Esophagus muscularis mucosa (tissue), 4 donors: ENCODE results near the gene SKAP2. TPM values are rescaled to one million over a fixed set of nuclear protein-coding genes. Genes with fewer than 3 reads are reported as not detected.

ENCODE experiments used
- DNase-seq: peaks from one replicate; pipeline ENCODE4 v3.0.0-alpha.2; 2017; ENCODE audit errors: extremely low spot score
- H3K27ac ChIP-seq, 4 donors: fragments of 200-600 bp; sonication (generic); replicated peaks in 1 of 4; 1 replicate in 3 of 4; 2 replicates in 1 of 4; pipeline ENCODE4 v1.5.1; 2016 to 2019; ENCODE audit warnings: mild to moderate bottlenecking in 1 of 4
- H3K27me3 ChIP-seq, 4 donors: fragments of 200-600 bp; sonication (generic); one replicate each; pipeline versions ENCODE4 v1.5.1 to v1.6.0; 2016 to 2019
- H3K36me3 ChIP-seq, 4 donors: fragments of 200-600 bp; sonication (generic); one replicate each; pipeline ENCODE4 v1.5.1; 2016 to 2019
- H3K4me1 ChIP-seq, 4 donors: fragments of 200-600 bp; sonication (generic); one replicate each; pipeline ENCODE4 v1.5.1; 2016 to 2019
- H3K4me3 ChIP-seq, 4 donors: fragments of 200-600 bp; sonication (generic); 1 replicate in 2 of 4; 2 replicates in 2 of 4; pipeline ENCODE4 v1.5.1; 2016 to 2019; ENCODE audit warnings: mild to moderate bottlenecking in 4 of 4, moderate library complexity in 1 of 4
- H3K9me3 ChIP-seq, 4 donors: fragments of 200-600 bp; sonication (generic); 1 replicate in 3 of 4; 2 replicates in 1 of 4; pipeline ENCODE4 v1.5.1; 2016 to 2019
- EP300 ChIP-seq: sonication (generic); formaldehyde crosslinking; IDR thresholded peaks from one replicate; pipeline ENCODE4 v1.6.1; 2017; ENCODE audit warnings: antibody characterized with exemption
- POLR2A ChIP-seq: fragments of 450-650 bp; IDR thresholded peaks from one replicate; pipeline ENCODE4 v1.6.1; 2017; ENCODE audit warnings: antibody characterized with exemption, moderate library complexity, mild to moderate bottlenecking, low read depth
- POLR2AphosphoS5 ChIP-seq, 2 donors: sonication (generic); formaldehyde crosslinking; IDR thresholded peaks; one replicate each; pipeline ENCODE4 v1.6.1; 2017; ENCODE audit warnings: antibody characterized with exemption in 2 of 2
- WGBS: methylation state at CpG from one replicate; pipeline ENCODE4 v1.1.5; 2018; 5-methylcytosine and 5-hydroxymethylcytosine counted together
- intact Hi-C: fragments of 100-400 bp; cut with DNase I; formaldehyde crosslinking; loops from one replicate; pipeline ENCODE4 v1.15.1; 2023
- total RNA-seq, 4 donors: library from RNA; depleted of rRNA; stranded (reverse); fragments of >200 nt; gene quantifications; one replicate each; pipeline versions ENCODE4 v1.1.0 to v1.2.1, GENCODE V29; 2016
- TF ChIP-seq, protein P1 (sequence below), 3 experiments: fragments of 200-600 bp in 2 of 3; fragments of 450-650 bp in 1 of 3; sonication (generic) in 2 of 3; IDR thresholded peaks; one replicate each; pipeline ENCODE4 v1.5.1; 2017 to 2019; ENCODE audit warnings: antibody characterized with exemption in 3 of 3, mild to moderate bottlenecking in 2 of 3, moderate library complexity in 1 of 3

Gene SKAP2
- total RNA-seq, 4 donors from 2014 or later = 44.2 to 47.1 (median 45.1) TPM

DNA sequence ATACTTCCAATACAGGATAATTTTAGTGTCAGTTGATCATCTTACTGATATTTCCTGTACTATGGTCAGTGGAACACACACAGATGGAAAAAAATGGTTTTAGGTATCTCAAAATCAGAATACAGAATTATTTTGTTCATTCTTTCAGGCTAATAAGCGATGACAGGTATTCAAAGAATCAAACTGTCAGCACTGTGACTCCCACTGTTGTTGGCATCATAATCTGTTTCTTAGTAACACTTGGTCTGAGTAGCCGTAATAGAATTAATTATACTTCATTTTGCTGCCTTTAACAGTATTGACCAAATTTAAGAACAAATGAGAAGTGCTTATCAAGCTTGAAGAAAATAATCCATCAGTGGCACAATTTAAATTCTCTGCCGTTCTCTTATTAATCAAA, 215.0 kb downstream of the SKAP2 start:
- H3K9me3 ChIP-seq = no peaks in the 10 kb centered on the region
- H3K36me3 ChIP-seq = no peaks in the 10 kb centered on the region
- TF ChIP-seq, protein P1, sequence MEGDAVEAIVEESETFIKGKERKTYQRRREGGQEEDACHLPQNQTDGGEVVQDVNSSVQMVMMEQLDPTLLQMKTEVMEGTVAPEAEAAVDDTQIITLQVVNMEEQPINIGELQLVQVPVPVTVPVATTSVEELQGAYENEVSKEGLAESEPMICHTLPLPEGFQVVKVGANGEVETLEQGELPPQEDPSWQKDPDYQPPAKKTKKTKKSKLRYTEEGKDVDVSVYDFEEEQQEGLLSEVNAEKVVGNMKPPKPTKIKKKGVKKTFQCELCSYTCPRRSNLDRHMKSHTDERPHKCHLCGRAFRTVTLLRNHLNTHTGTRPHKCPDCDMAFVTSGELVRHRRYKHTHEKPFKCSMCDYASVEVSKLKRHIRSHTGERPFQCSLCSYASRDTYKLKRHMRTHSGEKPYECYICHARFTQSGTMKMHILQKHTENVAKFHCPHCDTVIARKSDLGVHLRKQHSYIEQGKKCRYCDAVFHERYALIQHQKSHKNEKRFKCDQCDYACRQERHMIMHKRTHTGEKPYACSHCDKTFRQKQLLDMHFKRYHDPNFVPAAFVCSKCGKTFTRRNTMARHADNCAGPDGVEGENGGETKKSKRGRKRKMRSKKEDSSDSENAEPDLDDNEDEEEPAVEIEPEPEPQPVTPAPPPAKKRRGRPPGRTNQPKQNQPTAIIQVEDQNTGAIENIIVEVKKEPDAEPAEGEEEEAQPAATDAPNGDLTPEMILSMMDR (IDR thresholded peaks at IDR 0.05) = no peak
- TF ChIP-seq EP300 (no peak), POLR2AphosphoS5 (IDR thresholded peaks at IDR 0.05) (no peak)
- DNase-seq = no peak
- no peaks in the 10 kb centered on the region for H3K27me3 ChIP-seq
- no peak overlapping the region for H3K27ac ChIP-seq
- WGBS = 93% methylated on average over 3 of the region's 3 CpGs
- peaks cover 0 to 7% (median 0%) of the 10 kb centered on the region in 4 donors for H3K4me1 ChIP-seq
- H3K4me3 ChIP-seq = no peak overlapping the region
- intact Hi-C loops = no loop called here

DNA sequence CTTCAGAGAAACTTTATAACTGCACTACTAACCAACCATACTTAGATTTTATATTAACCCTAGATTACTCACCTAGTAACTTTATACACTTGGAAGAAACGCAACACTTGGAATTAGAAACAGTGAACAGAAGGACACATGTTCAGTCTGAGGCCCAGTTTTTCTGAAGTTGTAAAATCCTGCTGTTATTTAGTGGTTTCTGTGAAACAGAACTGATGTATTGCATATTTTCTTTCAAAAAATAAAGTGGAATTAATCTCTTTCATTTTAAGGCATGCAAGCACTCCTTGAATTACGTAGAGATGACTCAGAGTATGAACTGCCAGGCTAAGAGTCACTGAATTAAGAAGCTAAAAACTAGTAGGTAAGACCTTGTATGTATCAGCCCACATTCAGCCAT, 215.8 kb downstream of the SKAP2 start:
- intact Hi-C loops = no loop called here
- no peaks in the 10 kb centered on the region for H3K36me3 ChIP-seq
- H3K9me3 ChIP-seq = no peaks in the 10 kb centered on the region
- no peak overlapping the region for H3K4me3 ChIP-seq
- DNase-seq = no peak
- no peaks in the 10 kb centered on the region for H3K27me3 ChIP-seq
- 76% methylated on average over 2 of the region's 2 CpGs for WGBS
- no peak overlapping the region for H3K27ac ChIP-seq
- TF ChIP-seq POLR2A = no peak
- TF ChIP-seq EP300 = no peak
- TF ChIP-seq, protein P1 (IDR thresholded peaks at IDR 0.05) = no peak
- peaks cover 0 to 2% (median 0%) of the 10 kb centered on the region in 4 donors for H3K4me1 ChIP-seq

DNA sequence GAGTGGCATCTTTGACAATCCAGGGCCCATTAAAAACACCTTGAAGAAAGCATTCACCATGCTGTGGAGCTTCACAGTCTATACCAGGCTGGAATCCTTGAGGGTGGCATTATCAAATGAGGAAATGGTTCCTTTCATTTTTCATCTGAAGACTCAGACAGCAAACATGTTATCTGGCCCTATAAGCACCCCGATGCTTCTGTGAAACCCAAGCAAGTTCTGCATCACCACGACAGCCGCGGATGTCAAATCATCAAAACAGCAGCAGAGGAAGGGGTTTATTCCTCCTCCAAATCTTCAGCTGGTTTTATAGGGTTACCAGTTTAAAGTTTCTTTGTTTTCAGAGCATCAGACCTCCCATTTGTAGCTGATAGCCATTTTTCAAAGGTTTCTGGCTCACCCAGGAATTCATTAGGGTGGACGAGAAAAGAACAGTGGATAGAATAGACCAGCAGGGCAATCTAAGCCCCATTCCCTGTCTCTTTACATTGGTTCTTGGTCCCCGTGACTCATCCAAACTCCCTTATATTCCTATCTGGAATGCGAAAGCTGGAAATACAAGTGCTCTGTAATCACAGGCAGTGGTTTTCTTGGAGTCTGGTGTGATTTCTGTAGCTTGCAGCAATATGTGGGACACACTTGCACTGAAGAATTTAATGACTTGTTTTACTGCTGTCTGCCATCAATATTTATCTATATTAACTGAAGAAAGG, 217.9 kb downstream of the SKAP2 start:
- Histone ChIP-seq H3K27ac (no peak overlapping the region), H3K4me1 (no peaks in the 10 kb centered on the region), H3K9me3 (no peaks in the 10 kb centered on the region), H3K27me3 (no peaks in the 10 kb centered on the region), H3K36me3 (no peaks in the 10 kb centered on the region), H3K4me3 (no peak overlapping the region)
- 83% methylated on average over 7 of the region's 7 CpGs for WGBS
- TF ChIP-seq POLR2A = no peak
- no peak for TF ChIP-seq POLR2AphosphoS5 (IDR thresholded peaks at IDR 0.05)
- no peak for TF ChIP-seq EP300
- TF ChIP-seq, protein P1 (IDR thresholded peaks at IDR 0.05) = no peak
- DNase-seq = no peak
- intact Hi-C loops = no loop called here

DNA sequence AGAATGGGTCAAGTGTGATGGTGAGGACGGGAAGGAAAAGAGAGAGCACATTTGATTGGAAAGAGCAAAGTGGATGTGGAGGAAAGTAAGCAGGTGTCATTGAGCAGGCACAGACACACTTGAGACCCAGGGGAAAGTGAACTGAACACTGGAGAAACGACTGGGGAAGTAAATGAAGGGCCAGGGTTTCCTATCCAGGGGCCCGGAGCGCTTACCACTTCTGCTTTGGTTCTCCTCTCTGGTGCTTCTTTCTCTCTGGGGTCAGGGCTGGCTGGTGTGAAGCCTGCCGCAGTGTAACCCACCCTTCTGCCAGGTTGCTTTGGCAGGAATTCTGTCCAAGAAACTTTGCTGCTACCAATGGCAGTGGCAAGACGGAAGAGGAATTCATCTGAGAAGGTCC, 219.3 kb downstream of the SKAP2 start:
- 66% methylated on average over 6 of the region's 6 CpGs for WGBS
- Histone ChIP-seq H3K9me3 (no peaks in the 10 kb centered on the region), H3K4me3 (no peak overlapping the region), H3K4me1 (no peaks in the 10 kb centered on the region), H3K27ac (no peak overlapping the region), H3K27me3 (no peaks in the 10 kb centered on the region), H3K36me3 (no peaks in the 10 kb centered on the region)
- TF ChIP-seq, protein P1 (IDR thresholded peaks at IDR 0.05) = no peak
- TF ChIP-seq EP300 = no peak
- no peak for TF ChIP-seq POLR2AphosphoS5 (IDR thresholded peaks at IDR 0.05)
- no peak for TF ChIP-seq POLR2A
- intact Hi-C loops = no loop called here
- no peak for DNase-seq

DNA sequence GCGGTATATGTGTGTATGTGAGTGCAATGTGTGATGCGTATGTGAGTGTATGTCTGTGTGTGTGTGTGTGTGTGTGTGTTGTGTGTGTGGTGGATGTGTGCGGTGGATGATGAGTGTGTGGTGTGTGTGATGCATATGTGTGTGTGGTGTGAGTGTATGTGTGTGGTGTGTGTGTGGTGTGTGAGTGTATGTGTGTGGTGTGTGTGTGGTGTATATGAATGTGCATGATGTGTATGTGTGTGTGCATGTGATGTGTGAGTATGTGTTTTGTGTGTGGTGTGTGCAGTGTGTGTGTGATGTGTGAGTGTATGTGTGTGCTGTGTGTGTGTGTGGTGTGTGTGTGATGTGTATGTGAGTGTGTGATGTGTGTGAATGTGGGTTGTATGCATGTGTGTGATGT, 222.0 kb downstream of the SKAP2 start:
- peak; percentile 87 for DNase-seq
- 97% methylated on average over 3 of the region's 3 CpGs for WGBS

More for the DNA sequence above, 222.0 kb downstream of the SKAP2 start:
- Histone ChIP-seq H3K36me3 (no peaks in the 10 kb centered on the region), H3K27ac (no peak overlapping the region), H3K9me3 (no peaks in the 10 kb centered on the region), H3K4me1 (no peaks in the 10 kb centered on the region), H3K27me3 (no peaks in the 10 kb centered on the region), H3K4me3 (no peak overlapping the region)
- intact Hi-C loops = no loop called here
- TF ChIP-seq POLR2AphosphoS5 (IDR thresholded peaks at IDR 0.05) (no peak), POLR2A (no peak), EP300 (no peak)
- TF ChIP-seq, protein P1 (IDR thresholded peaks at IDR 0.05) = no peak
